Measurements from ENCODE around the gene BCCIP. TPM values are rescaled to one million over a fixed set of nuclear protein-coding genes. Genes with fewer than 3 reads are reported as not detected.

Gene BCCIP
- total RNA-seq, 4 donors from 2014 or later = 36.8 to 53.2 (median 46.3) TPM

DNA sequence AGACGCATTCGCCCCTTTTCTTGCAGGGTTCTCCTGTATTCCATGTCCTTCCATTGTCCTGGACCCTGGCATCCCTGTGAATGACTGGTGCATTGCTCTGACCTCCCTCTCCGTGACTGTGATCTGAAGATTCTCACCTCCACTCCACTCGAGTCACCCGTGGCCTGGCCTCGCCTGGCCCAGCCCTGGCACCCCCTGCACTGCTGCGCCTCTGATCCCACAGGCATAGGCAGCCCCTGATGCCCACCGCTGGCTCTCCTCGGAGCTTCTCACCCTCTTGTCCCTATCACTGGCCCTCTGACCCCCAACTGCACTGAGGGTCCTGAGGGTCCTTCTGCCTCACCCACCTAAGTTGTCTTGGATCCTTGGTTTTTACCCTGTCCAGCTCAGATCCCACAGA is 45.5 kb upstream of the BCCIP start:
- H3K27me3 ChIP-seq = peaks cover 0 to 7% (median 0%) of the 10 kb centered on the region in 4 donors
- WGBS = 96% methylated on average over 9 of the region's 9 CpGs
- TF ChIP-seq EP300 (IDR thresholded peaks at IDR 0.05) = no peak
- no peak for TF ChIP-seq POLR2AphosphoS5 (IDR thresholded peaks at IDR 0.05)
- no peak for TF ChIP-seq CTCF (IDR thresholded peaks at IDR 0.05)
- TF ChIP-seq POLR2A (IDR thresholded peaks at IDR 0.05; ENCODE audit: low read depth) = no peak
- H3K9me3 ChIP-seq = no peaks in the 10 kb centered on the region
- H3K4me1 ChIP-seq = no peaks in the 10 kb centered on the region
- H3K27ac ChIP-seq (replicated peaks in 1 of 4) = no peak overlapping the region
- intact Hi-C loops (cut with DNase I) = no loop called here
- DNase-seq (ENCODE audit: extremely low spot score) = no peak
- no peaks in the 10 kb centered on the region for H3K36me3 ChIP-seq
- H3K4me3 ChIP-seq = no peak overlapping the region

- Histone ChIP-seq H3K9me3 (no peaks in the 10 kb centered on the region), H3K27ac (replicated peaks in 1 of 4) (no peak overlapping the region), H3K4me3 (no peak overlapping the region), H3K4me1 (no peaks in the 10 kb centered on the region), H3K36me3 (no peaks in the 10 kb centered on the region), H3K27me3 (peaks cover 0 to 6% (median 0%) of the 10 kb centered on the region in 4 donors)
- no peak for DNase-seq (ENCODE audit: extremely low spot score)
- 64% methylated on average over 5 of the region's 5 CpGs for WGBS
- intact Hi-C loops (cut with DNase I) = no loop called here
- TF ChIP-seq CTCF (IDR thresholded peaks at IDR 0.05) (no peak), POLR2A (IDR thresholded peaks at IDR 0.05; ENCODE audit: low read depth) (no peak), EP300 (IDR thresholded peaks at IDR 0.05) (no peak), POLR2AphosphoS5 (IDR thresholded peaks at IDR 0.05) (no peak)
Measured at GRCh38 chr10:125778556-125778955, 44.8 kb upstream of the BCCIP start.

- no peaks in the 10 kb centered on the region for H3K9me3 ChIP-seq
- no peak for DNase-seq (ENCODE audit: extremely low spot score)
- no peak for TF ChIP-seq EP300 (IDR thresholded peaks at IDR 0.05)
- no peak for TF ChIP-seq CTCF (IDR thresholded peaks at IDR 0.05)
- no peak for TF ChIP-seq POLR2A (IDR thresholded peaks at IDR 0.05; ENCODE audit: low read depth)
- TF ChIP-seq POLR2AphosphoS5 (IDR thresholded peaks at IDR 0.05) = no peak
- no peaks in the 10 kb centered on the region for H3K36me3 ChIP-seq
- H3K27me3 ChIP-seq = no peaks in the 10 kb centered on the region
- H3K4me1 ChIP-seq = no peaks in the 10 kb centered on the region
- WGBS = 88% methylated on average over 10 of the region's 10 CpGs
- H3K27ac ChIP-seq (replicated peaks in 1 of 4) = no peak overlapping the region
- intact Hi-C loops (cut with DNase I) = no loop called here
- H3K4me3 ChIP-seq = no peak overlapping the region
Measured at GRCh38 chr10:125779403-125780327, 43.7 kb upstream of the BCCIP start.

GRCh38 chr10:125781374-125781773 is 42.0 kb upstream of the BCCIP start:
- Histone ChIP-seq H3K4me1 (no peaks in the 10 kb centered on the region), H3K27ac (replicated peaks in 1 of 4) (no peak overlapping the region), H3K4me3 (no peak overlapping the region), H3K36me3 (no peaks in the 10 kb centered on the region), H3K27me3 (no peaks in the 10 kb centered on the region), H3K9me3 (no peaks in the 10 kb centered on the region)
- TF ChIP-seq POLR2A (IDR thresholded peaks at IDR 0.05; ENCODE audit: low read depth) (no peak), EP300 (IDR thresholded peaks at IDR 0.05) (no peak), CTCF (IDR thresholded peaks at IDR 0.05) (no peak), POLR2AphosphoS5 (IDR thresholded peaks at IDR 0.05) (no peak)
- no peak for DNase-seq (ENCODE audit: extremely low spot score)
- 93% methylated on average over 8 of the region's 8 CpGs for WGBS
- intact Hi-C loops (cut with DNase I) = no loop called here

Data from esophagus muscularis mucosa (tissue), 4 donors.